Transverse colon (tissue), 4 donors: ENCODE measurements around the gene PRLH. TPM values are rescaled to one million over a fixed set of nuclear protein-coding genes. Genes with fewer than 3 reads are reported as not detected.
"Not testable (repeated sequence)": the region's sequence is repeated elsewhere in the genome, so short reads cannot be mapped to it uniquely, and the experiment has no call there.

Experiments
- DNase-seq: peaks from one replicate; pipeline ENCODE4 v3.0.0-alpha.2; 2019
- H3K27ac ChIP-seq, 4 donors: fragments of 200-600 bp; sonication (generic); 2 replicates each; pipeline ENCODE4 v1.5.1; 2016 to 2018; ENCODE audit warnings: inconsistent platforms in 4 of 4
- H3K27me3 ChIP-seq: fragments of 200-600 bp; sonication (generic); 2 replicates; pipeline ENCODE4 v1.5.1; 2017; ENCODE audit warnings: inconsistent platforms
- H3K36me3 ChIP-seq, 4 donors: fragments of 200-600 bp; sonication (generic); 2 replicates each; pipeline ENCODE4 v1.5.1; 2017 to 2019; ENCODE audit warnings: inconsistent platforms in 4 of 4
- H3K4me1 ChIP-seq, 4 donors: fragments of 200-600 bp; sonication (generic); 2 replicates each; pipeline ENCODE4 v1.5.1; 2017 to 2020; ENCODE audit warnings: inconsistent platforms in 4 of 4
- H3K4me3 ChIP-seq, 4 donors: fragments of 200-600 bp; sonication (generic); 1 replicate in 1 of 4; 2 replicates in 3 of 4; pipeline versions ENCODE4 v1.5.1 to v1.6.1; 2017 to 2019; ENCODE audit warnings: inconsistent platforms in 4 of 4
- H3K9me3 ChIP-seq, 2 donors: fragments of 200-600 bp; sonication (generic); 2 replicates each; pipeline ENCODE4 v1.5.1; 2017 to 2019; ENCODE audit warnings: inconsistent platforms in 2 of 2
- EP300 ChIP-seq: sonication (generic); formaldehyde crosslinking; IDR thresholded peaks from one replicate; pipeline ENCODE4 v1.6.1; 2017; ENCODE audit warnings: antibody characterized with exemption, low read depth
- POLR2A ChIP-seq: fragments of 450-650 bp; IDR thresholded peaks from one replicate; pipeline ENCODE4 v1.6.1; 2016; ENCODE audit warnings: antibody characterized with exemption, mild to moderate bottlenecking, moderate library complexity
- POLR2AphosphoS5 ChIP-seq, 3 donors: sonication (generic); formaldehyde crosslinking; IDR thresholded peaks; one replicate each; pipeline ENCODE4 v1.6.1; 2016; ENCODE audit warnings: antibody characterized with exemption in 3 of 3
- WGBS, 2 donors: methylation state at CpG; one replicate each; pipeline ENCODE4 v1.1.5; 2018; ENCODE audit warnings: low coverage in 1 of 2; 5-methylcytosine and 5-hydroxymethylcytosine counted together
- in situ Hi-C, 4 donors: fragments of 200-750 bp; cut with MboI; loops; one replicate each; pipeline versions ENCODE4 v1.15.0 to v1.15.1; 2017; ENCODE audit warnings: low sequenced_read_pairs in 3 of 4, low pct_ligation_motif_present in 1 of 4, low pct_unique_long_range_greater_than_20kb in 1 of 4
- intact Hi-C: fragments of 100-400 bp; cut with DNase I; formaldehyde crosslinking; loops from one replicate; pipeline ENCODE4 v1.15.1; 2023; ENCODE audit warnings: low total_unique reads
- total RNA-seq, 4 donors: library from RNA; depleted of rRNA; stranded (reverse); fragments of >200 nt; gene quantifications; one replicate each; pipeline ENCODE4 v1.1.0, GENCODE V29; 2016
- TF ChIP-seq, protein P1 (sequence below), 5 experiments: fragments of 200-600 bp in 3 of 5; fragments of 450-650 bp in 2 of 5; sonication (generic) in 3 of 5; IDR thresholded peaks; 1 replicate in 2 of 5; 2 replicates in 3 of 5; pipeline ENCODE4 v1.5.1; 2016 to 2017; ENCODE audit warnings: antibody characterized with exemption in 5 of 5, inconsistent platforms in 3 of 5, mild to moderate bottlenecking in 2 of 5, moderate library complexity in 1 of 5

The PRLH gene
- total RNA-seq, 4 donors from 2014 or later, result not detected

DNA sequence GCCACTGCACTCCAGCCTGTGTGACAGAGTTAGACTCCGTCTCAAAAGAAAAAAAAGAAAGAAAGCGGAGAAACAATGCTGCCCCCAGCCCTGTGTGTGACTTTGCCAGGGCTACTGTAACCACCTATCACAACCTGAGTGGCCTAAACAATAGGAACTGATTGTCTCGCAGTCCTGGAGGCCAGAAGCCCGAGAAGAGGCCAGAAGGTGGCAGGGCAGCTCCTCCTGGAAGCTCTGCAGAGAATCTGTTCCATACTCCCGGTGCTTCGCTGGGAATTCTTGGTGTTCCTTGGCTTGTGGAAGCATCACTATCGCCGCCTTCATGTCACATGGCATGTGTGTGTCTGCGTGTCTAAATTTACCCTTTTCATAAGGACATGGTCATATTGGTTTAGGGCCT, 38.6 kb downstream of the PRLH start:
- peaks cover 0 to 16% (median 0%) of the 10 kb centered on the region in 4 donors for H3K4me1 ChIP-seq
- in situ Hi-C loops (no loop called here), intact Hi-C loops (no loop called here)
- H3K9me3 ChIP-seq, result no peaks in the 10 kb centered on the region
- no peaks in the 10 kb centered on the region for H3K27me3 ChIP-seq
- H3K4me3 ChIP-seq, result no peak overlapping the region
- H3K36me3 ChIP-seq, result no peaks in the 10 kb centered on the region
- no peak overlapping the region for H3K27ac ChIP-seq
- WGBS, 2 donors, result 58 to 85% methylated on average over 6 to 9 of the region's 9 CpGs
- TF ChIP-seq, protein P1, sequence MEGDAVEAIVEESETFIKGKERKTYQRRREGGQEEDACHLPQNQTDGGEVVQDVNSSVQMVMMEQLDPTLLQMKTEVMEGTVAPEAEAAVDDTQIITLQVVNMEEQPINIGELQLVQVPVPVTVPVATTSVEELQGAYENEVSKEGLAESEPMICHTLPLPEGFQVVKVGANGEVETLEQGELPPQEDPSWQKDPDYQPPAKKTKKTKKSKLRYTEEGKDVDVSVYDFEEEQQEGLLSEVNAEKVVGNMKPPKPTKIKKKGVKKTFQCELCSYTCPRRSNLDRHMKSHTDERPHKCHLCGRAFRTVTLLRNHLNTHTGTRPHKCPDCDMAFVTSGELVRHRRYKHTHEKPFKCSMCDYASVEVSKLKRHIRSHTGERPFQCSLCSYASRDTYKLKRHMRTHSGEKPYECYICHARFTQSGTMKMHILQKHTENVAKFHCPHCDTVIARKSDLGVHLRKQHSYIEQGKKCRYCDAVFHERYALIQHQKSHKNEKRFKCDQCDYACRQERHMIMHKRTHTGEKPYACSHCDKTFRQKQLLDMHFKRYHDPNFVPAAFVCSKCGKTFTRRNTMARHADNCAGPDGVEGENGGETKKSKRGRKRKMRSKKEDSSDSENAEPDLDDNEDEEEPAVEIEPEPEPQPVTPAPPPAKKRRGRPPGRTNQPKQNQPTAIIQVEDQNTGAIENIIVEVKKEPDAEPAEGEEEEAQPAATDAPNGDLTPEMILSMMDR (IDR thresholded peaks at IDR 0.05), result peak in 4 of 5 experiments; percentile 16 to 29 (median 21)
- TF ChIP-seq EP300 (no peak), POLR2AphosphoS5 (IDR thresholded peaks at IDR 0.05) (no peak), POLR2A (no peak)
- no peak for DNase-seq

DNA sequence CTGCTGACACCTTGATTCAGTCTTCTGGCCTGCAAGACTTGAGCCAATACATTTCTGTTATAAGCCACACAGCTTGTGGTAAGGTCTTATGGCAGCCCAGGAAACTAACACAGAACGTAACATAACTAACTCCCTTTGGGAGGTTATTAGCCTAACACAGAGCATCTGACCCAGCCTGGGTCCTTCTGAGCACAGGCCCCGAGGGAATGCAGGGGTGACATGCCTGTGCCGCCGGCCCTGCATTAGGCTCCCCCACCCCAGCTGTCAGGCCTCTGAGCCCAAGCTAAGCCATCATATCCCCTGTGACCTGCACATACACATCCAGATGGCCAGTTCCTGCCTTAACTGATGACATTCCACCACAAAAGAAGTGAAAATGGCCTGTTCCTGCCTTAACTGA, 40.1 kb downstream of the PRLH start:
- WGBS, 2 donors, result 91% methylated on average over 4 of the region's 4 CpGs; no CpG with 5 or more reads in 1 of the 2 donors
- H3K27ac ChIP-seq, H3K4me3 ChIP-seq, in situ Hi-C loops, H3K9me3 ChIP-seq, H3K36me3 ChIP-seq, intact Hi-C loops, H3K27me3 ChIP-seq, DNase-seq: not testable (repeated sequence)
- peaks cover 0 to 10% (median 0%) of the 10 kb centered on the region in 4 donors for H3K4me1 ChIP-seq

DNA sequence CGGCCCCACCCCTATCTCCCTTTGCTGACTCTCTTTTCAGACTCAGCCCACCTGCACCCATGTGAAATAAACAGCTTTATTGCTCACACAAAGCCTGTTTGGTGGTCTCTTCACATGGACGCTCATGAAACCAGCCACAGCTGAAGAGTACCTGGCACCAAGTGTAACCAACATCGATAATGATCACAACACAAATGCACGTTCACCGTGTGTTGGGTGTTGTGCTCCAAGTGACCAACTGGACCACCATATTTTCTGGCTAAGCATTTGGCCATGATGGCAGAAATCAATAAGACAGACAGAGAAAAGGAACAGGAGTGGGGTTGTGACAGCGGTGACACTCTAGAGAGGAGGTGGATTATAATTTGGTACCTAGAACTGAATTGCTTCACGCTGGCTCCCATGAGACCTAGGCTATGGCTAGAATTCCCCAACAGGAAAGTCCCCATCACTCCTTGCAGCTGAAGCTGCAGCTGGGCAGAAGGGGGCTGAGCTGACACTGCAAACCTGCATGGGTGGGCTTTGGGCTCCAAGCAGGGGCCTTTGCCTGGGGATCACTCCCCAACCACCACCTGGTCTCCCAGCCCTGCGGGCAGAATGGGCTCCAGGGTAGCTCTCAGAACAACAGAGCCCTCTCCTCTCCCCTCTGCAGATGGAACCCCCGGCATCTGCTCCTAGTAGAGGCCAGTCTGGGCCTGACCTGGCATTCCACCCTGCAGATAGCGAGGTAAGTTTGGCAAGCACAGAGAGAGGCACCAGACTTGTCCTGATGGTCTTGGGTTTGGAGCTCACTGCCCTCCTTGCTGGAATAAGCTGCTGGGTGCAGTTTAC, 46.4 kb downstream of the PRLH start:
- no peak overlapping the region for H3K27ac ChIP-seq
- TF ChIP-seq EP300, result no peak
- TF ChIP-seq, protein P1 (IDR thresholded peaks at IDR 0.05), result no peak
- TF ChIP-seq POLR2AphosphoS5 (IDR thresholded peaks at IDR 0.05), result no peak
- no peak for TF ChIP-seq POLR2A
- H3K36me3 ChIP-seq, result no peaks in the 10 kb centered on the region
- H3K4me1 ChIP-seq, result peaks cover 6 to 24% (median 15%) of the 10 kb centered on the region in 4 donors
- DNase-seq, result no peak
- in situ Hi-C loops, result no loop called here
- intact Hi-C loops, result no loop called here
- 90 to 92% methylated on average over 7 to 10 of the region's 10 CpGs for WGBS, 2 donors
- no peaks in the 10 kb centered on the region for H3K9me3 ChIP-seq
- no peak overlapping the region for H3K4me3 ChIP-seq
- H3K27me3 ChIP-seq, result no peaks in the 10 kb centered on the region

DNA sequence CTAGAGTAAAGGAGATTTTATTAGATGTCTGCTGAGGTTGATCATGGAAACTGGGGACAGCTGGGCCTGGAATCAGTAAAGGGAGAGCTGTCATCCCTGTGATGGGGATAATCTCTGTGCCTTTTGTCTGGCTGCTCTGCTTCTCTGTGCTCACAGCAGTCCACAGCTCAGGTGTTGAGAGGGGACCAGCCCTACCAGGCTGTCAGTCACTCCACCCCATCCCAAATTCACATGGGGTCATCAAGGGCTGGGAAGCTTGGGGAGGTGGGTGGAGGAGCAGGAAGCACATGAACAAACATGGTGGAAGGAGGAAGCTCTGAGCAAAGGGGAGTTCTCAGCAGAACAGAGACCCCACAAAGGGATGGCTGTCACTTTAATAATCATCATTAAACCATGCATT, 47.3 kb downstream of the PRLH start:
- in situ Hi-C loops, result no loop called here
- Histone ChIP-seq H3K36me3 (no peaks in the 10 kb centered on the region), H3K4me3 (no peak overlapping the region), H3K9me3 (no peaks in the 10 kb centered on the region), H3K4me1 (peaks cover 6 to 24% (median 15%) of the 10 kb centered on the region in 4 donors), H3K27ac (no peak overlapping the region), H3K27me3 (no peaks in the 10 kb centered on the region)
- DNase-seq, result no peak
- intact Hi-C loops, result no loop called here
- TF ChIP-seq, protein P1 (IDR thresholded peaks at IDR 0.05), result no peak
- no peak for TF ChIP-seq POLR2A
- no peak for TF ChIP-seq POLR2AphosphoS5 (IDR thresholded peaks at IDR 0.05)
- no peak for TF ChIP-seq EP300
